ENCODE measurements around the gene FOSL2.

Gene FOSL2

DNA sequence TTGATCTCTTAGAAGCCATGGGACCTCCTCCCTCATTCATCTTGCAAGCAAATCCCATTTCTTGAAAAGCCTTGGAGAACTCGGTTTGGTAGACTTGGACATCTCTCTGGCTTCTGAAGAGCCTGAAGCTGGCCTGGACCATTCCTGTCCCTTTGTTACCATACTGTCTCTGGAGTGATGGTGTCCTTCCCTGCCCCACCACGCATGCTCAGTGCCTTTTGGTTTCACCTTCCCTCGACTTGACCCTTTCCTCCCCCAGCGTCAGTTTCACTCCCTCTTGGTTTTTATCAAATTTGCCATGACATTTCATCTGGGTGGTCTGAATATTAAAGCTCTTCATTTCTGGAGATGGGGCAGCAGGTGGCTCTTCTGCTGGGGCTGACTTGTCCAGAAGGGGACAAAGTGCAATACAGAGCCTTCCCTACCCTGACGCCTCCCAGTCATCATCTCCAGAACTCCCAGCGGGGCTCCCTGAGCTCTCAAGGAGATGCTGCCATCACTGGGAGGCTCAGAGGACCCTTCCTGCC is 20.0 kb downstream of the FOSL2 start:
- TF ChIP-seq, protein P1, sequence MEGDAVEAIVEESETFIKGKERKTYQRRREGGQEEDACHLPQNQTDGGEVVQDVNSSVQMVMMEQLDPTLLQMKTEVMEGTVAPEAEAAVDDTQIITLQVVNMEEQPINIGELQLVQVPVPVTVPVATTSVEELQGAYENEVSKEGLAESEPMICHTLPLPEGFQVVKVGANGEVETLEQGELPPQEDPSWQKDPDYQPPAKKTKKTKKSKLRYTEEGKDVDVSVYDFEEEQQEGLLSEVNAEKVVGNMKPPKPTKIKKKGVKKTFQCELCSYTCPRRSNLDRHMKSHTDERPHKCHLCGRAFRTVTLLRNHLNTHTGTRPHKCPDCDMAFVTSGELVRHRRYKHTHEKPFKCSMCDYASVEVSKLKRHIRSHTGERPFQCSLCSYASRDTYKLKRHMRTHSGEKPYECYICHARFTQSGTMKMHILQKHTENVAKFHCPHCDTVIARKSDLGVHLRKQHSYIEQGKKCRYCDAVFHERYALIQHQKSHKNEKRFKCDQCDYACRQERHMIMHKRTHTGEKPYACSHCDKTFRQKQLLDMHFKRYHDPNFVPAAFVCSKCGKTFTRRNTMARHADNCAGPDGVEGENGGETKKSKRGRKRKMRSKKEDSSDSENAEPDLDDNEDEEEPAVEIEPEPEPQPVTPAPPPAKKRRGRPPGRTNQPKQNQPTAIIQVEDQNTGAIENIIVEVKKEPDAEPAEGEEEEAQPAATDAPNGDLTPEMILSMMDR (IDR thresholded peaks at IDR 0.05; ENCODE audit: low read depth, low read length): no peak
- no peak for DNase-seq (ENCODE audit: extremely low read depth, low read depth)

DNA sequence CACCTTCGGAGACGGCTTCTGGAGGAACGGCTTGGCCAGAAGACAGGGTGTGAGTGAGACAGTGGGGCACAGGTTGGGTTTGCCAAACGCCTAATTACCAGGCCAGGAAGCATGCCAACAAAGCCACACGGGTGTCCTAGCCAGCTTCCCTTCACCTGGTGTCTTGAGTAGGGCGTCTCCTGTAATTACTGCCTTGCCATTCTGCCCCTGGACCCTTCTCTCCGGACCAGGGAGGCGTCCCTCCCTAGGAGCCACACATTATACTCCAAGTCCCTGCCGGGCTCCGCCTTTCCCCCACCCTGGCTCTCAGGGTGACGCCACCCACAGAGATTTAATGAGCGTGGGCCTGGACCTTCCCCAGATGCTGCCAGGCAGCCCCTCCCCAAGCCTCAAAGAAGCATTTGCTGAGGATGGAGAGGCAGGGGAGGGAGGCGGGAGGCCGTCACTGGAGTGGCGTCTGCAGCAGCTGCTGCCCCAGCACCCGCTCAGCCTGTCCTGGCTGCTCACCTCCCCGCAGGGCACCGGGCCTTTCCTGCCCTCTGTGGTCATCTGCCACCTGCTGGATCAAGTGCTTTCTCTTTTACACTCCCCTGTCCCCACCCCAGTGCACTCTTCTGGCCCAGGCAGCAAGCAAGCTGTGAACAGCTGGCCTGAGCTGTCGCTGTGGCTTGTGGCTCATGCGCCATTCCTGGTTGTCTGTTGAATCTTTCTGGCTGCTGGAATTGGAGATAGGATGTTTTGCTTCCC is 20.7 kb downstream of the FOSL2 start:
- TF ChIP-seq, protein P1 (IDR thresholded peaks at IDR 0.05; ENCODE audit: low read depth, low read length): no peak
- DNase-seq (ENCODE audit: extremely low read depth, low read depth): no peak

DNA sequence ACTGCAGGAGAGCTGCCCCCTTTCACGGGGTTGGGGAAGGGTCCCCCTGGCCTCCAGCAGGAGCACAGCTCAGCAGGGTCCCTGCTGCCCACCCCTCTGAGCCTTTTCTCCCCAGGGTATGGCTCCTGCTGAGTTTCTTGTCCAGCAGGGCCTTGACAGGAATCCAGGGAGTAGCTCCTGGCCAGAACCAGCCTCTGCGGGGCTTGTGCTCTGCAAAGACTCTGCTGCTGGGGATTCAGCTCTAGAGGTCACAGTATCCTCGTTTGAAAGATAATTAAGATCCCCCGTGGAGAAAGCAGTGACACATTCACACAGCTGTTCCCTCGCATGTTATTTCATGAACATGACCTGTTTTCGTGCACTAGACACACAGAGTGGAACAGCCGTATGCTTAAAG is 21.2 kb downstream of the FOSL2 start:
- TF ChIP-seq, protein P1 (IDR thresholded peaks at IDR 0.05; ENCODE audit: low read depth, low read length): no peak
- DNase-seq (ENCODE audit: extremely low read depth, low read depth): no peak

DNA sequence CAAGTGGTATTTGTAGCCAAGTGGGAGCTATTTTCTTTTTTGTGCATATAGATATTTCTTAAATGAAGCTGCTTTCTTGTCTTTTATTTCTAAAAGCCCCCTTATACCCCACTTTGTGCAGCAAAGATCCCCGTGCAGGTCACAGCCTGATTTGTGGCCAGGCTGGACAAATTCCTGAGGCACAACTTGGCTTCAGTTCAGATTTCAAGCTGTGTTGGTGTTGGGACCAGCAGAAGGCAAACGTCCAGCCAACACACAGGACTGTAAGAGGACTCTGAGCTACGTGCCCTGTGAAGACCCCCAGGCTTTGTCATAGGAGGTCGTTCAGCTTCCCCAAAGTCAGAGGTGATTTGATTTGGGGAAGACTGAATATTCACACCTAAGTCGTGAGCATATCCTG is 21.9 kb downstream of the FOSL2 start:
- TF ChIP-seq, protein P1 (IDR thresholded peaks at IDR 0.05; ENCODE audit: low read depth, low read length): no peak
- no peak for DNase-seq (ENCODE audit: extremely low read depth, low read depth)

DNA sequence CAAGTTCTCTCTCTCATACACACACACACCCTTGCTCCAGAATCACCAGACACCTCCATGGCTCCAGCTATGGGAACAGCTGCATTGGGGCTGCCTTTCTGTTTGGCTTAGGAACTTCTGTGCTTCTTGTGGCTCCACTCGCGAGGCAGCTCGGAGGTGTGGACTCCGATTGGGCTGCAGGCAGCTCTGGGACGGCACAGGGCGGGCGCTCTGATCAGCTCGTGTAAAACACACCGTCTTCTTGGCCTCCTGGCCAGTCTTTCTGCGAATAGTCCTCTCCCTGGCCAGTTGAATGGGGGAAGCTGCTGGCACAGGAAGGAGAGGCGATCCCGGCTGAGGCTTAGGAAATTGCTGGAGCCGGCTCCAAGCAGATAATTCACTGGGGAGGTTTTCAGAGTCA is 22.4 kb downstream of the FOSL2 start:
- TF ChIP-seq, protein P1 (IDR thresholded peaks at IDR 0.05; ENCODE audit: low read depth, low read length): no peak
- no peak for DNase-seq (ENCODE audit: extremely low read depth, low read depth)

DNA sequence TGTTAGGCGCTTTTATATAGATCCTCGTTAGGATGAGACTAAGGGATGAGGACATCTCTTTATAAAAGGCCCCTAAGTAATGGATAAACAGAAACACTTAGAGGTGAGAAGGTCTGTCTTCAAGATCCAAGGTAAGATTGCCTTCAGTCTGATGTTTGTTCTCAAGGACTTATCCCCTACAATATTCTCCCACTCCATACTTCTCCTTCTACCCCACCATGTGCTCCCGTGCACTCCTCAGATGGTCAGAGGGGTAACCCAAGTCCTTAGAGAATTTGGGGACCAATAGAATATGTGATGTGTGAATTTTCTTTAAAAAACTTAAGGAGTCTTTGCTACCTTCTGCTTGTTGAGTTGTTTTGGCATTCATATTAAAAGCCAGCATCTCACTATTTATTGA is 23.1 kb downstream of the FOSL2 start:
- TF ChIP-seq, protein P1 (IDR thresholded peaks at IDR 0.05; ENCODE audit: low read depth, low read length): no peak
- DNase-seq (ENCODE audit: extremely low read depth, low read depth): no peak

DNA sequence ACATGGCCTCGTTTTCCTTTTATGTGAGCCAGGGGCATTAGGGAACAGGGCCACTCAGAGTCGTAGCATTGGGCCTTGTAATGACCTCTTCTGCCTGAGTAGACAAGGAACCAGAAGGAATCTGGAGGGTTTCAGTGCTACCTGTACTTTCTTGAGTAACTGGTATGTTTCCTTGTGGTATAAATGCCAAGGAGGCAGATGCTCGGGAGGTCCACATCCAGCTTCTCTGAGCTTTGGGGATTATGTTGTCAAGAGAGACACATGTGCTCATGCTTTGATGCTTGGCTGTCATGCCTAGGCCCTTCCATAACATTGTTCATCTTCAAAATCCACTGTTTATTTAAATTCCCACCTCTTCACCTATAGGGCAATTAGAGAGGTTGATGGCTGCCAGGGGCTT is 26.3 kb downstream of the FOSL2 start:
- DNase-seq (ENCODE audit: extremely low read depth, low read depth): no peak
- TF ChIP-seq, protein P1 (IDR thresholded peaks at IDR 0.05; ENCODE audit: low read depth, low read length): no peak
